ENCODE measurements around the gene LOXL4. TPM values are rescaled to one million over a fixed set of nuclear protein-coding genes. Genes with fewer than 3 reads are reported as not detected.

Gene LOXL4
- total and polyA plus RNA-seq, 4 experiments from 2014 or later: 0.10 TPM; not detected in 3

GRCh38 chr10:98294270-98294627, 26.3 kb upstream of the LOXL4 start:
- Histone ChIP-seq H3K4me3 (ENCODE audit: low read length in 2 of 2) (no peak overlapping the region), H3K27ac (ENCODE audit: low read depth, low read length) (no peak overlapping the region), H3K27me3 (ENCODE audit: insufficient read depth, low read length) (no peaks in the 10 kb centered on the region), H3K4me1 (ENCODE audit: insufficient read depth, low read length) (no peaks in the 10 kb centered on the region), H3K9me3 (ENCODE audit: control insufficient read depth in 1 of 2, low read length in 2 of 2) (no peaks in the 10 kb centered on the region), H3K36me3 (ENCODE audit: insufficient read depth, low read length) (no peaks in the 10 kb centered on the region)
- H3K4me1 Mint-ChIP-seq: no peaks in the 10 kb centered on the region
- POLR2A ChIA-PET (ENCODE audit: partially characterized antibody): no interaction called here
- H3K36me3 Mint-ChIP-seq: no peaks in the 10 kb centered on the region
- peaks cover 5 to 17% of the 10 kb centered on the region in 2 donors for H3K27me3 Mint-ChIP-seq
- CTCF ChIA-PET (ENCODE audit: partially characterized antibody): no interaction called here
- H3K4me3 Mint-ChIP-seq: no peak overlapping the region
- H3K9me3 Mint-ChIP-seq: no peaks in the 10 kb centered on the region
- intact Hi-C loops (cut with micrococcal nuclease): no loop called here
- no peak overlapping the region for H3K27ac Mint-ChIP-seq
- no peak for DNase-seq

DNA sequence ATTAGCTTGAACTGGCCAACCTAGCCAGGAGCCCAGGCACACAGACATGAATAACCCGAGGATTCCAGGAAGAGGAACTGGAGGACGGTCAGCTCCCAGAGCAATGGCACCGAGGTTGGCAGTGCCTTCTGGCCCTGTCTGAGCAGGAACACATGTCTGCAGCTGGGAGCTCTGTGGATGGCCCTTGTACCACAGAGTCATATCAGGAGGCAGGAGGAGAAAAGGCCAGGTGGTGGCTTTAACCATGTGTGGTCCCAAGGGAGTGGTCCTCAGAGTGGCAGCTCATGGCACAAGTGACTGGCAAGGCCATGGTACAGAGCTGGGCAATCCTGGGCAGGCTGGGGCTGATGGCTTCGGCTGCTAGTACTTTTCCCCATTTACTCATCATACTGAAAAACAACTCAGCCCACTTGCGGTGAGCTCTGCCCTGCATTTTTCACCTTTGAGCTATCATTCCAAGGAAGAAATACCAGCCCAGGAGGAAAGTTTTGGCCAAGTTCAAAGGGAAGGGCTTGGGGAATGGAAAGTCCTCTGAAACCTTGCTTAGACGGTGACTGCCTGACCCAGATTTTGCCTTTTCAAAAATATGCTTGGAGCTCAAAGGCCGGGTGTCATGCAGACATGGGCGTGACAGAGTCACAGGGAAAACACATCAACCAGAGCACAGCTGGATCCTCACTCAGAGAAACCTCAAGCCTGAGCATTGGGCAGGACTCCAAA, 25.7 kb upstream of the LOXL4 start:
- H3K27me3 Mint-ChIP-seq: peaks cover 5 to 13% of the 10 kb centered on the region in 2 donors
- H3K36me3 Mint-ChIP-seq: no peaks in the 10 kb centered on the region
- no peak overlapping the region for H3K27ac Mint-ChIP-seq
- no peak overlapping the region for H3K4me3 ChIP-seq (ENCODE audit: low read length in 2 of 2)
- DNase-seq: no peak
- H3K27me3 ChIP-seq (ENCODE audit: insufficient read depth, low read length): no peaks in the 10 kb centered on the region
- ChIA-PET POLR2A (ENCODE audit: partially characterized antibody) (no interaction called here), CTCF (ENCODE audit: partially characterized antibody) (interaction anchor here (1.8 kb wide), 1 partner anchor 9 kb away, joined by 4 read pairs; no protein-coding TSS in a partner anchor)
- intact Hi-C loops (cut with micrococcal nuclease): no loop called here
- no peaks in the 10 kb centered on the region for H3K9me3 Mint-ChIP-seq
- no peaks in the 10 kb centered on the region for H3K36me3 ChIP-seq (ENCODE audit: insufficient read depth, low read length)
- H3K4me1 Mint-ChIP-seq: no peaks in the 10 kb centered on the region
- H3K4me1 ChIP-seq (ENCODE audit: insufficient read depth, low read length): no peaks in the 10 kb centered on the region
- no peak overlapping the region for H3K4me3 Mint-ChIP-seq
- H3K9me3 ChIP-seq (ENCODE audit: control insufficient read depth in 1 of 2, low read length in 2 of 2): no peaks in the 10 kb centered on the region
- H3K27ac ChIP-seq (ENCODE audit: low read depth, low read length): no peak overlapping the region

DNA sequence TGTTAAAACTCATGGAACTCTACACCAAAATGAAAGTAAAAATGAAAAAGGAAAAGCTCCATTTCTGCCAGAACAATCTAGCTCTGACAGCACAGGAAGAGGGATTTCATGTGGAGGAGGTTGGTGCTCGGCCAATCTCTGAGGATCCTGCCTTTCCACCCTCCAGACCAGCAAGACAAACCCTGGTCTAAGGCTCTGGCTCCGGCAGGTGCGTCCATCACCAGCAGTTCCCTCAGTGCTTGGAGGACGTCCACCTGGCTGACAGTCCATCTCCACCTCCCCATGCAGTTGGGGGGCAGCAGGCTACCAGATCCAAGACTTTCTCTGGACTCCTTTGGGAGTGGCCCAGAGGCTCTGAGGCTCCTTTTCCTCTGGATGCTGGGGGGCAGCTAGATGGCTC, 25.0 kb upstream of the LOXL4 start:
- Histone ChIP-seq H3K4me3 (ENCODE audit: low read length in 2 of 2) (no peak overlapping the region), H3K27ac (ENCODE audit: low read depth, low read length) (no peak overlapping the region), H3K4me1 (ENCODE audit: insufficient read depth, low read length) (no peaks in the 10 kb centered on the region), H3K27me3 (ENCODE audit: insufficient read depth, low read length) (no peaks in the 10 kb centered on the region), H3K9me3 (ENCODE audit: control insufficient read depth in 1 of 2, low read length in 2 of 2) (no peaks in the 10 kb centered on the region), H3K36me3 (ENCODE audit: insufficient read depth, low read length) (no peaks in the 10 kb centered on the region)
- intact Hi-C loops (cut with micrococcal nuclease): no loop called here
- H3K4me1 Mint-ChIP-seq: no peaks in the 10 kb centered on the region
- no peak for DNase-seq
- ChIA-PET CTCF (ENCODE audit: partially characterized antibody) (interaction anchor here (1.8 kb wide), 1 partner anchor 9 kb away, joined by 4 read pairs; no protein-coding TSS in a partner anchor), POLR2A (ENCODE audit: partially characterized antibody) (no interaction called here)
- no peaks in the 10 kb centered on the region for H3K9me3 Mint-ChIP-seq
- no peaks in the 10 kb centered on the region for H3K36me3 Mint-ChIP-seq
- H3K4me3 Mint-ChIP-seq: no peak overlapping the region
- no peak overlapping the region for H3K27ac Mint-ChIP-seq
- peaks cover 5 to 11% of the 10 kb centered on the region in 2 donors for H3K27me3 Mint-ChIP-seq

- Mint-ChIP-seq H3K27ac (no peak overlapping the region), H3K4me1 (no peaks in the 10 kb centered on the region), H3K36me3 (no peaks in the 10 kb centered on the region), H3K9me3 (no peaks in the 10 kb centered on the region), H3K27me3 (peaks cover 4 to 11% of the 10 kb centered on the region in 2 donors), H3K4me3 (no peak overlapping the region)
- H3K9me3 ChIP-seq (ENCODE audit: control insufficient read depth in 1 of 2, low read length in 2 of 2): no peaks in the 10 kb centered on the region
- no peaks in the 10 kb centered on the region for H3K36me3 ChIP-seq (ENCODE audit: insufficient read depth, low read length)
- intact Hi-C loops (cut with micrococcal nuclease): no loop called here
- no peak overlapping the region for H3K4me3 ChIP-seq (ENCODE audit: low read length in 2 of 2)
- CTCF ChIA-PET (ENCODE audit: partially characterized antibody): interaction anchor here (1.3 kb wide), 1 partner anchor 119 kb away, joined by 3 read pairs; no protein-coding TSS in a partner anchor
- POLR2A ChIA-PET (ENCODE audit: partially characterized antibody): no interaction called here
- no peak overlapping the region for H3K27ac ChIP-seq (ENCODE audit: low read depth, low read length)
- H3K27me3 ChIP-seq (ENCODE audit: insufficient read depth, low read length): no peaks in the 10 kb centered on the region
- H3K4me1 ChIP-seq (ENCODE audit: insufficient read depth, low read length): no peaks in the 10 kb centered on the region
- DNase-seq: no peak
Observed at GRCh38 chr10:98289802-98290209, 21.8 kb upstream of the LOXL4 start.

DNA sequence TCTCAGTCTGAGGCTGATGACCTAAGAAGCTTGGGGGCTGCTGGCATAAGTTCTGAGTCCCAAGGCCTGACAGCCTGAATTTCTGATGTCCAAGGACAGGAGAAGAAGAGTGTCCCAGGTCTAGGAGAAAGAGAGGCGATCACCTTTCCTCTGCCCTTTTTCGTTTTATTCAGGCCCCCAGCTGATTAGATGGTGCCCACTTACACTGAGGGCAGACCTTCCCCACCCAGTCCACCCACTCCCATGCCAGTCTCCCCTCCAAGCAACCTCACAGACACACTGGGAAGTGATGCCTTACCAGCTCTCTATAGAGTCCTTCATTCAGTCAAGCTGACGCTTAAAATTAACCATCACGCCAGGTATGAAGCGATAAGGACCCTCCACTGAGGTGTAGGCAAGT, 19.3 kb upstream of the LOXL4 start:
- Mint-ChIP-seq H3K27me3 (peaks cover 9 to 14% of the 10 kb centered on the region in 2 donors), H3K4me1 (no peaks in the 10 kb centered on the region), H3K27ac (no peak overlapping the region), H3K36me3 (no peaks in the 10 kb centered on the region), H3K9me3 (peaks cover 0 to 8% (median 3%) of the 10 kb centered on the region in 8 donors), H3K4me3 (no peak overlapping the region)
- no peak for DNase-seq
- H3K4me1 ChIP-seq (ENCODE audit: insufficient read depth, low read length): no peaks in the 10 kb centered on the region
- POLR2A ChIA-PET (ENCODE audit: partially characterized antibody): no interaction called here
- H3K27ac ChIP-seq (ENCODE audit: low read depth, low read length): no peak overlapping the region
- no peaks in the 10 kb centered on the region for H3K9me3 ChIP-seq (ENCODE audit: control insufficient read depth in 1 of 2, low read length in 2 of 2)
- H3K36me3 ChIP-seq (ENCODE audit: insufficient read depth, low read length): no peaks in the 10 kb centered on the region
- H3K27me3 ChIP-seq (ENCODE audit: insufficient read depth, low read length): no peaks in the 10 kb centered on the region
- no peak overlapping the region for H3K4me3 ChIP-seq (ENCODE audit: low read length in 2 of 2)
- CTCF ChIA-PET (ENCODE audit: partially characterized antibody): no interaction called here
- intact Hi-C loops (cut with micrococcal nuclease): no loop called here

GRCh38 chr10:98286419-98286818, 18.4 kb upstream of the LOXL4 start:
- H3K9me3 ChIP-seq (ENCODE audit: control insufficient read depth in 1 of 2, low read length in 2 of 2): no peaks in the 10 kb centered on the region
- Mint-ChIP-seq H3K4me1 (no peaks in the 10 kb centered on the region), H3K27me3 (peaks cover 8 to 14% of the 10 kb centered on the region in 2 donors), H3K27ac (no peak overlapping the region), H3K36me3 (no peaks in the 10 kb centered on the region), H3K9me3 (peaks cover 0 to 16% (median 11%) of the 10 kb centered on the region in 8 donors), H3K4me3 (no peak overlapping the region)
- no peaks in the 10 kb centered on the region for H3K36me3 ChIP-seq (ENCODE audit: insufficient read depth, low read length)
- ChIA-PET CTCF (ENCODE audit: partially characterized antibody) (no interaction called here), POLR2A (ENCODE audit: partially characterized antibody) (no interaction called here)
- no peak overlapping the region for H3K27ac ChIP-seq (ENCODE audit: low read depth, low read length)
- H3K4me1 ChIP-seq (ENCODE audit: insufficient read depth, low read length): no peaks in the 10 kb centered on the region
- H3K4me3 ChIP-seq (ENCODE audit: low read length in 2 of 2): no peak overlapping the region
- H3K27me3 ChIP-seq (ENCODE audit: insufficient read depth, low read length): no peaks in the 10 kb centered on the region
- DNase-seq: no peak
- intact Hi-C loops (cut with micrococcal nuclease): no loop called here

- Histone ChIP-seq H3K4me3 (ENCODE audit: low read length in 2 of 2) (no peak overlapping the region), H3K4me1 (ENCODE audit: insufficient read depth, low read length) (no peaks in the 10 kb centered on the region), H3K27ac (ENCODE audit: low read depth, low read length) (no peak overlapping the region), H3K9me3 (ENCODE audit: control insufficient read depth in 1 of 2, low read length in 2 of 2) (no peaks in the 10 kb centered on the region), H3K36me3 (ENCODE audit: insufficient read depth, low read length) (no peaks in the 10 kb centered on the region), H3K27me3 (ENCODE audit: insufficient read depth, low read length) (no peaks in the 10 kb centered on the region)
- ChIA-PET POLR2A (ENCODE audit: partially characterized antibody) (interaction anchor here (0.5 kb wide), 1 partner anchor 17 kb away, joined by 3 read pairs; no protein-coding TSS in a partner anchor), CTCF (ENCODE audit: partially characterized antibody) (interaction anchor here (0.7 kb wide), 1 partner anchor 24 kb away, joined by 3 read pairs; no protein-coding TSS in a partner anchor)
- Mint-ChIP-seq H3K4me3 (no peak overlapping the region), H3K27ac (no peak overlapping the region), H3K4me1 (no peaks in the 10 kb centered on the region), H3K9me3 (peaks cover 2 to 25% (median 19%) of the 10 kb centered on the region in 8 donors), H3K27me3 (peaks cover 11 to 14% of the 10 kb centered on the region in 2 donors), H3K36me3 (no peaks in the 10 kb centered on the region)
- intact Hi-C loops (cut with micrococcal nuclease): no loop called here
- no peak for DNase-seq
Observed at GRCh38 chr10:98285416-98285815, 17.4 kb upstream of the LOXL4 start.

Data from CD4-positive, alpha-beta memory T cell (primary cell).